SK-N-MC (cell line): ENCODE results near the gene PCNX2.

Source experiments
- EZH2 ChIP-seq: fragments of 200-600 bp; sonication (generic); IDR thresholded peaks from one replicate; pipeline ENCODE4 v1.6.1; 2017; ENCODE audit warnings: antibody characterized with exemption
- POLR2AphosphoS5 ChIP-seq: IDR thresholded peaks from 2 replicates; pipeline ENCODE4 v1.6.1; 2012; ENCODE audit warnings: mild to moderate bottlenecking, low read depth, low read length, borderline replicate concordance

DNA sequence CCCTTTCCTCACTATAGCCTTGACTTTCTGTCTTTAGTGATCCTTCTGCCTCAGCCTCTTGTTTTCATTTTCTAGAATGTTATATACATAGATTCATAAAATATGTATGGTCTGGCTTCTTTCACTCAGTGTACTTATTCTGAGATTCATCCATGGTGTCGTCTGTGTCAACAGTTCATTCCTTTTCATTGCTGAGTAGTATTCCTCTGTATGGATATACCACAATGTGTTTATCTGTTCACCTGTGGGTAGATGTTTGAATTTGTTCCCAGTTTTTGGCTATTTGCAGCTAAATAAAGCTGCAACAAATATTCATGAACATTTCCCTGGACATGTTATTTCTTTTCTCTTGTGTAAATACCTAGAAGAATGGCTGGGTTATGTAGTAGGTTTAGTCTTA lies 131.8 kb downstream of the PCNX2 start:
- no peak for TF ChIP-seq EZH2
- no peak for TF ChIP-seq POLR2AphosphoS5
